Superior temporal gyrus (tissue), 1 donor: ENCODE measurements around the gene ZFYVE28.
"Not testable (repeated sequence)": the region's sequence is repeated elsewhere in the genome, so short reads cannot be mapped to it uniquely, and the experiment has no call there.

Experiments used
- DNase-seq: peaks from one replicate; pipeline ENCODE4 v3.0.0-alpha.2; 2016; ENCODE audit errors: extremely low spot score

Gene ZFYVE28

GRCh38 chr4:2390784-2391421 is 27.5 kb downstream of the ZFYVE28 start:
- no peak for DNase-seq

GRCh38 chr4:2390146-2390545 is 28.3 kb downstream of the ZFYVE28 start:
- no peak for DNase-seq

GRCh38 chr4:2389691-2390090 is 28.8 kb downstream of the ZFYVE28 start:
- no peak for DNase-seq

GRCh38 chr4:2388429-2389182 is 29.8 kb downstream of the ZFYVE28 start:
- DNase-seq, result no peak

- no peak for DNase-seq
These were observed 30.6 kb downstream of the ZFYVE28 start for GRCh38 chr4:2387829-2388228.

- no peak for DNase-seq
These were observed 31.2 kb downstream of the ZFYVE28 start for GRCh38 chr4:2387218-2387617.

- DNase-seq, result no peak
These were observed 31.7 kb downstream of the ZFYVE28 start for GRCh38 chr4:2386717-2387116.

GRCh38 chr4:2385516-2385915 is 32.9 kb downstream of the ZFYVE28 start:
- no peak for DNase-seq

GRCh38 chr4:2384245-2384644 is 34.2 kb downstream of the ZFYVE28 start:
- no peak for DNase-seq

- DNase-seq, result no peak
These were observed 34.7 kb downstream of the ZFYVE28 start for GRCh38 chr4:2383760-2384159.

GRCh38 chr4:2383220-2383631 is 35.2 kb downstream of the ZFYVE28 start:
- not testable (repeated sequence) for DNase-seq

- not testable (repeated sequence) for DNase-seq
These were observed 35.7 kb downstream of the ZFYVE28 start for GRCh38 chr4:2382769-2383202.

GRCh38 chr4:2380589-2380988 is 37.9 kb downstream of the ZFYVE28 start:
- DNase-seq, result not testable (repeated sequence)

- no peak for DNase-seq
These were observed 39.5 kb downstream of the ZFYVE28 start for GRCh38 chr4:2378898-2379297.

- DNase-seq, result no peak
These were observed 40.0 kb downstream of the ZFYVE28 start for GRCh38 chr4:2378401-2378800.

GRCh38 chr4:2377241-2377640 is 41.2 kb downstream of the ZFYVE28 start:
- DNase-seq, result no peak

- no peak for DNase-seq
These were observed 43.0 kb downstream of the ZFYVE28 start for GRCh38 chr4:2375427-2375826.

- DNase-seq, result no peak
These were observed 44.9 kb downstream of the ZFYVE28 start for GRCh38 chr4:2373532-2373931.

GRCh38 chr4:2372488-2373030 is 45.9 kb downstream of the ZFYVE28 start:
- DNase-seq, result no peak

GRCh38 chr4:2371765-2372487 is 46.5 kb downstream of the ZFYVE28 start:
- DNase-seq, result no peak

GRCh38 chr4:2370597-2371320 is 47.7 kb downstream of the ZFYVE28 start:
- no peak for DNase-seq
